GM12878 (cell line): ENCODE measurements around the gene HRC. TPM values are rescaled to one million over a fixed set of nuclear protein-coding genes. Genes with fewer than 3 reads are reported as not detected.

Experiments
- ATAC-seq: fragments of 200-7000 bp; cut with Tn5 transposase; 3 replicates; pipeline ENCODE4 v1.9.1; 2020; ENCODE audit warnings: mild to moderate bottlenecking, moderate library complexity
- BruUV-seq: library from RNA; stranded (reverse); fragments of 400-500 nt; replicated peaks from 2 replicates; lab custom pipeline; 2021; lab: Mats Ljungman, UMichigan
- CTCF ChIA-PET: fragments of 300-600 bp; sonication (Branson Sonifier 250); formaldehyde crosslinking; extraction: SDS; loops from one replicate; lab custom pipeline; 2021; ENCODE audit warnings: inconsistent platforms; lab: Yijun Ruan, JAX
- POLR2A ChIA-PET: fragments of 350-600 bp; formaldehyde crosslinking; extraction: SDS; loops from one replicate; lab custom pipeline; 2021; ENCODE audit warnings: inconsistent platforms; lab: Charles Lee
- RAD21 ChIA-PET: fragments of 300-600 bp; sonication (Branson Sonifier 250); formaldehyde crosslinking; loops from one replicate; lab custom pipeline; 2023; ENCODE audit warnings: antibody characterized with exemption; ENCODE audit not compliant: unreplicated experiment; lab: Charles Lee
- SMC1A ChIA-PET: fragments of 300-600 bp; sonication (Branson Sonifier 250); formaldehyde crosslinking; loops from one replicate; lab custom pipeline; 2023; ENCODE audit not compliant: unreplicated experiment, uncharacterized antibody; lab: Charles Lee
- DNase-seq: peaks from one replicate; pipeline ENCODE4 v3.0.0-alpha.2; 2011; ENCODE audit warnings: low read depth, low spot score
- FAIRE-seq: peaks from 3 replicates; lab custom pipeline; 2011; peaks lifted over from hg19 to GRCh38; lab: Jason Lieb, UNC
- H2AFZ ChIP-seq: 2 replicates; pipeline ENCODE4 v1.6.0; 2011; ENCODE audit warnings: low read depth, low read length, control low read depth; ENCODE audit not compliant: control insufficient read depth
- H3K27ac ChIP-seq: 2 replicates; pipeline ENCODE4 v1.5.1; 2011; ENCODE audit warnings: control low read depth; ENCODE audit not compliant: control insufficient read depth, insufficient read depth
- H3K27me3 ChIP-seq, 2 experiments: replicated peaks in 1 of 2; 2 replicates each; pipeline versions ENCODE4 v1.6.0 to v1.6.1; 2011; ENCODE audit warnings: low read length in 1 of 2; ENCODE audit not compliant: control insufficient read depth in 2 of 2, insufficient read depth in 2 of 2
- H3K36me3 ChIP-seq, 2 experiments: 2 replicates each; pipeline ENCODE4 v1.5.1; 2011; ENCODE audit warnings: low read length in 1 of 2; ENCODE audit not compliant: control insufficient read depth in 2 of 2, insufficient read depth in 2 of 2
- H3K4me1 ChIP-seq: 2 replicates; pipeline ENCODE4 v1.6.1; 2011; ENCODE audit warnings: mild to moderate bottlenecking, low read length, moderate library complexity, mixed read lengths; ENCODE audit not compliant: control insufficient read depth, insufficient read depth
- H3K4me2 ChIP-seq: 2 replicates; pipeline ENCODE4 v1.6.0; 2011; ENCODE audit warnings: control low read depth; ENCODE audit not compliant: control insufficient read depth, insufficient read depth
- H3K4me3 ChIP-seq: fragments of 200-600 bp; sonication (generic); 2 replicates; pipeline ENCODE4 v1.5.1; 2016
- H3K79me2 ChIP-seq: 2 replicates; pipeline ENCODE4 v1.6.0; 2011; ENCODE audit warnings: low read length; ENCODE audit not compliant: control insufficient read depth, insufficient read depth
- H3K9ac ChIP-seq: 2 replicates; pipeline ENCODE4 v1.8.0; 2011; ENCODE audit warnings: low read length, control low read depth, mixed read lengths; ENCODE audit not compliant: control insufficient read depth, insufficient read depth
- H3K9me3 ChIP-seq: replicated peaks from 3 replicates; pipeline ENCODE4 v1.5.1; 2011; ENCODE audit warnings: mild to moderate bottlenecking, low read length; ENCODE audit not compliant: control insufficient read depth, insufficient read depth
- H4K20me1 ChIP-seq: 2 replicates; pipeline ENCODE4 v1.6.0; 2011; ENCODE audit not compliant: control insufficient read depth, insufficient read depth
- CUX1 ChIP-seq: IDR thresholded peaks from 2 replicates; pipeline ENCODE4 v1.6.1; 2012; ENCODE audit warnings: improper control_type of control experiment, low read depth, low read length; ENCODE audit not compliant: insufficient replicate concordance
- FOXK2 ChIP-seq: fragments of 450-650 bp; IDR thresholded peaks from 2 replicates; pipeline ENCODE4 v1.6.1; 2017; ENCODE audit warnings: mild to moderate bottlenecking, moderate library complexity
- IRF3 ChIP-seq: fragments of 450-650 bp; IDR thresholded peaks from 2 replicates; pipeline ENCODE4 v1.6.1; 2014; ENCODE audit warnings: mild to moderate bottlenecking
- TBL1XR1 ChIP-seq: IDR thresholded peaks from 2 replicates; pipeline ENCODE4 v1.6.1; 2012; ENCODE audit warnings: low read depth, low read length, improper control_type of control experiment
- WGBS: methylation state at CpG from one replicate; pipeline ENCODE4 v1.1.6; 2016; ENCODE audit warnings: low lambda C conversion rate; ENCODE audit not compliant: insufficient replicate concordance, insufficient coverage; ENCODE audit errors: missing lambda C conversion rate; 5-methylcytosine and 5-hydroxymethylcytosine counted together
- in situ Hi-C: fragments of 300-500 bp; cut with MboI; formaldehyde crosslinking; loops from 9 replicates; pipeline ENCODE4 v1.14.3; 2018; ENCODE audit warnings: mixed read lengths
- intact Hi-C: fragments of 100-400 bp; cut with micrococcal nuclease; formaldehyde crosslinking; loops from one replicate; pipeline ENCODE4 v1.14.2; 2022; ENCODE audit not compliant: unreplicated experiment
- polyA plus RNA-seq, 11 experiments: library from polyadenylated mRNA; depleted of rRNA in 4 of 11; unstranded in 6 of 11; stranded (reverse) in 5 of 11; fragments of >200 nt; fragmentation: Nextera tagmentation in 4 of 11; fragmentation: Illumina TruSeq in 1 of 11; extraction: Ambion mirVana in 4 of 11; extraction: Trizol in 1 of 11; gene quantifications; 1 replicate in 1 of 11; 2 replicates in 10 of 11; pipeline versions ENCODE4 v1.2.1 to v1.2.3, GENCODE V29; 2011 to 2016; ENCODE audit warnings: inconsistent platforms in 2 of 11, missing spikeins in 2 of 11, low read depth in 1 of 11
- total RNA-seq, 4 experiments: library from RNA; depleted of rRNA in 3 of 4; stranded (reverse); fragments of >200 nt in 3 of 4; fragmentation: Illumina TruSeq in 1 of 4; extraction: Trizol in 1 of 4; gene quantifications; 2 replicates each; pipeline versions ENCODE4 v1.2.1 to v1.2.3, GENCODE V29; 2013 to 2021
- TF ChIP-seq, protein P1 (sequence below): fragments of 450-650 bp; formaldehyde crosslinking; IDR thresholded peaks from 2 replicates; pipeline ENCODE4 v1.4.0; 2022; ENCODE audit warnings: mild to moderate bottlenecking, moderate library complexity

Gene HRC
- total and polyA plus RNA-seq, 10 of the 15 experiments (the other 5 are each of a cell fraction or from before 2014, with no cell fraction given): 0.10 TPM; not detected in 9

- ChIA-PET RAD21 (no interaction called here), SMC1A (no interaction called here), POLR2A (no interaction called here), CTCF (interaction anchor here (0.9 kb wide), 1 partner anchor 84 kb away, joined by 3 read pairs; no protein-coding TSS in a partner anchor)
- no peaks in the 10 kb centered on the region for H4K20me1 ChIP-seq
- in situ Hi-C loops: no loop called here
- 53% methylated on average over 7 of the region's 7 CpGs for WGBS
- H3K4me1 ChIP-seq: no peaks in the 10 kb centered on the region; the same call in 1 of the 2 replicates
- H3K79me2 ChIP-seq: no peaks in the 10 kb centered on the region
- no peaks in the 10 kb centered on the region for H3K27me3 ChIP-seq
- no peaks in the 10 kb centered on the region for H3K36me3 ChIP-seq
- H2AFZ ChIP-seq: no peak overlapping the region
- no peak overlapping the region for H3K4me2 ChIP-seq
- no peak overlapping the region for H3K9ac ChIP-seq
- no peaks in the 10 kb centered on the region for H3K9me3 ChIP-seq
- intact Hi-C loops: no loop called here
- FAIRE-seq: no peak
- BruUV-seq: no TSS peak
- no peak for ATAC-seq
- no peak overlapping the region for H3K27ac ChIP-seq
- TF ChIP-seq, protein P1, sequence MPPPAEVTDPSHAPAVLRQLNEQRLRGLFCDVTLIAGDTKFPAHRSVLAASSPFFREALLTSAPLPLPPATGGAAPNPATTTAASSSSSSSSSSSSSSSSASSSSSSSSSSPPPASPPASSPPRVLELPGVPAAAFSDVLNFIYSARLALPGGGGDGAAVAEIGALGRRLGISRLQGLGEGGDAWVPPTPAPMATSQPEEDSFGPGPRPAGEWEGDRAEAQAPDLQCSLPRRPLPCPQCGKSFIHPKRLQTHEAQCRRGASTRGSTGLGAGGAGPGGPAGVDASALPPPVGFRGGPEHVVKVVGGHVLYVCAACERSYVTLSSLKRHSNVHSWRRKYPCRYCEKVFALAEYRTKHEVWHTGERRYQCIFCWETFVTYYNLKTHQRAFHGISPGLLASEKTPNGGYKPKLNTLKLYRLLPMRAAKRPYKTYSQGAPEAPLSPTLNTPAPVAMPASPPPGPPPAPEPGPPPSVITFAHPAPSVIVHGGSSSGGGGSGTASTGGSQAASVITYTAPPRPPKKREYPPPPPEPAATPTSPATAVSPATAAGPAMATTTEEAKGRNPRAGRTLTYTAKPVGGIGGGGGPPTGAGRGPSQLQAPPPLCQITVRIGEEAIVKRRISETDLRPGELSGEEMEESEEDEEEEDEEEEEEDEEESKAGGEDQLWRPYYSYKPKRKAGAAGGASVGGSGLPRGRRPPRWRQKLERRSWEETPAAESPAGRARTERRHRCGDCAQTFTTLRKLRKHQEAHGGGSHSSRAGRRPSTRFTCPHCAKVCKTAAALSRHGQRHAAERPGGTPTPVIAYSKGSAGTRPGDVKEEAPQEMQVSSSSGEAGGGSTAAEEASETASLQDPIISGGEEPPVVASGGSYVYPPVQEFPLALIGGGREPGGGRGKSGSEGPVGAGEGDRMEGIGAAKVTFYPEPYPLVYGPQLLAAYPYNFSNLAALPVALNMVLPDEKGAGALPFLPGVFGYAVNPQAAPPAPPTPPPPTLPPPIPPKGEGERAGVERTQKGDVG (CRISPR knock-in tag): no peak
- TF ChIP-seq FOXK2: no peak
- no peak for TF ChIP-seq IRF3
- no peak for TF ChIP-seq CUX1
- TF ChIP-seq TBL1XR1: no peak
- H3K4me3 ChIP-seq: no peak overlapping the region
- no peak for DNase-seq
Measured at GRCh38 chr19:49140951-49141350, 14.2 kb downstream of the HRC start.
